ENCODE results near the gene ADAMTS12. TPM values are rescaled to one million over a fixed set of nuclear protein-coding genes. Genes with fewer than 3 reads are reported as not detected.

Gene ADAMTS12
- polyA plus RNA-seq, 1 of the 3 experiments (the other 2 are of a cell fraction), result 2.5 TPM

GRCh38 chr5:33501260-33501659 is 390.5 kb downstream of the ADAMTS12 start:
- peaks cover 0 to 3% of the 10 kb centered on the region in 2 experiments; a peak in 2 of 4 replicates for H3K4me1 ChIP-seq (ENCODE audit: control insufficient read depth in 1 of 2, insufficient read depth in 2 of 2, low read depth in 1 of 2, low read length in 1 of 2)
- WGBS (ENCODE audit: low lambda C conversion rate), result 74% methylated on average over 4 of the region's 4 CpGs
- no peak overlapping the region for H2AFZ ChIP-seq (ENCODE audit: low read depth)
- no peaks in the 10 kb centered on the region for H3K27me3 ChIP-seq (ENCODE audit: insufficient read depth)
- no peaks in the 10 kb centered on the region for H3K36me3 ChIP-seq (replicated peaks in 1 of 2; ENCODE audit: control insufficient read depth in 1 of 2, insufficient read depth in 2 of 2, low read length in 1 of 2)
- no peak overlapping the region for H3K4me2 ChIP-seq
- H3K27ac ChIP-seq (ENCODE audit: low read depth in 2 of 2, low read length in 1 of 2), result no peak overlapping the region
- no peak for DNase-seq
- TF ChIP-seq TCF12 (IDR thresholded peaks at IDR 0.05) (no peak), FOSL2 (IDR thresholded peaks at IDR 0.05; ENCODE audit: borderline replicate concordance, low read depth) (no peak), GATA2 (CRISPR knock-in tag; IDR thresholded peaks at IDR 0.05) (no peak)
- no peaks in the 10 kb centered on the region for H3F3A ChIP-seq (replicated peaks; ENCODE audit: insufficient read depth)
- POLR2A ChIA-PET, result no interaction called here
- H3K9me3 ChIP-seq, result no peaks in the 10 kb centered on the region
- no peak overlapping the region for H3K9ac ChIP-seq
- CTCF ChIA-PET, result no interaction called here
- H3K4me3 ChIP-seq (ENCODE audit: low read depth in 2 of 2, low read length in 1 of 2), result no peak overlapping the region
- no peaks in the 10 kb centered on the region for H3K9me2 ChIP-seq
- no peaks in the 10 kb centered on the region for H3K79me2 ChIP-seq (ENCODE audit: insufficient read depth)
- no peaks in the 10 kb centered on the region for H4K20me1 ChIP-seq (ENCODE audit: insufficient read depth)

GRCh38 chr5:33494466-33494865 is 397.3 kb downstream of the ADAMTS12 start:
- Histone ChIP-seq H3K4me1 (ENCODE audit: control insufficient read depth in 1 of 2, insufficient read depth in 2 of 2, low read depth in 1 of 2, low read length in 1 of 2) (peaks cover 0 to 9% of the 10 kb centered on the region in 2 experiments; a peak in 1 of 4 replicates), H3K4me2 (no peak overlapping the region), H3F3A (replicated peaks; ENCODE audit: insufficient read depth) (no peaks in the 10 kb centered on the region), H3K79me2 (ENCODE audit: insufficient read depth) (no peaks in the 10 kb centered on the region), H3K27me3 (ENCODE audit: insufficient read depth) (no peaks in the 10 kb centered on the region), H3K9me3 (no peaks in the 10 kb centered on the region), H3K9me2 (no peaks in the 10 kb centered on the region), H3K4me3 (ENCODE audit: low read depth in 2 of 2, low read length in 1 of 2) (no peak overlapping the region), H3K9ac (no peak overlapping the region), H3K36me3 (replicated peaks in 1 of 2; ENCODE audit: control insufficient read depth in 1 of 2, insufficient read depth in 2 of 2, low read length in 1 of 2) (no peaks in the 10 kb centered on the region), H4K20me1 (ENCODE audit: insufficient read depth) (no peaks in the 10 kb centered on the region), H2AFZ (ENCODE audit: low read depth) (no peak overlapping the region), H3K27ac (ENCODE audit: low read depth in 2 of 2, low read length in 1 of 2) (no peak overlapping the region)
- no peak for DNase-seq
- TF ChIP-seq, protein P1, sequence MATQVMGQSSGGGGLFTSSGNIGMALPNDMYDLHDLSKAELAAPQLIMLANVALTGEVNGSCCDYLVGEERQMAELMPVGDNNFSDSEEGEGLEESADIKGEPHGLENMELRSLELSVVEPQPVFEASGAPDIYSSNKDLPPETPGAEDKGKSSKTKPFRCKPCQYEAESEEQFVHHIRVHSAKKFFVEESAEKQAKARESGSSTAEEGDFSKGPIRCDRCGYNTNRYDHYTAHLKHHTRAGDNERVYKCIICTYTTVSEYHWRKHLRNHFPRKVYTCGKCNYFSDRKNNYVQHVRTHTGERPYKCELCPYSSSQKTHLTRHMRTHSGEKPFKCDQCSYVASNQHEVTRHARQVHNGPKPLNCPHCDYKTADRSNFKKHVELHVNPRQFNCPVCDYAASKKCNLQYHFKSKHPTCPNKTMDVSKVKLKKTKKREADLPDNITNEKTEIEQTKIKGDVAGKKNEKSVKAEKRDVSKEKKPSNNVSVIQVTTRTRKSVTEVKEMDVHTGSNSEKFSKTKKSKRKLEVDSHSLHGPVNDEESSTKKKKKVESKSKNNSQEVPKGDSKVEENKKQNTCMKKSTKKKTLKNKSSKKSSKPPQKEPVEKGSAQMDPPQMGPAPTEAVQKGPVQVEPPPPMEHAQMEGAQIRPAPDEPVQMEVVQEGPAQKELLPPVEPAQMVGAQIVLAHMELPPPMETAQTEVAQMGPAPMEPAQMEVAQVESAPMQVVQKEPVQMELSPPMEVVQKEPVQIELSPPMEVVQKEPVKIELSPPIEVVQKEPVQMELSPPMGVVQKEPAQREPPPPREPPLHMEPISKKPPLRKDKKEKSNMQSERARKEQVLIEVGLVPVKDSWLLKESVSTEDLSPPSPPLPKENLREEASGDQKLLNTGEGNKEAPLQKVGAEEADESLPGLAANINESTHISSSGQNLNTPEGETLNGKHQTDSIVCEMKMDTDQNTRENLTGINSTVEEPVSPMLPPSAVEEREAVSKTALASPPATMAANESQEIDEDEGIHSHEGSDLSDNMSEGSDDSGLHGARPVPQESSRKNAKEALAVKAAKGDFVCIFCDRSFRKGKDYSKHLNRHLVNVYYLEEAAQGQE (IDR thresholded peaks at IDR 0.05; ENCODE audit: low read depth, low read length), result no peak
- TF ChIP-seq FOSL2 (IDR thresholded peaks at IDR 0.05; ENCODE audit: borderline replicate concordance, low read depth) (no peak), EP300 (IDR thresholded peaks at IDR 0.05; ENCODE audit: borderline replicate concordance in 1 of 2, low read depth in 1 of 2, low read length in 1 of 2) (no peak), RAD21 (IDR thresholded peaks at IDR 0.05; ENCODE audit: low read length) (no peak), USF1 (IDR thresholded peaks at IDR 0.05; ENCODE audit: borderline replicate concordance, low read depth) (no peak), POLR2AphosphoS5 (IDR thresholded peaks at IDR 0.05; ENCODE audit: low read depth, low read length) (no peak), TCF12 (IDR thresholded peaks at IDR 0.05) (no peak)
- CTCF ChIA-PET, result no interaction called here
- WGBS (ENCODE audit: low lambda C conversion rate), result 17% methylated on average over 1 of the region's 1 CpG
- POLR2A ChIA-PET, result no interaction called here

Measured in SK-N-SH (cell line).